ENCODE data around the gene NGDN.
"Not testable (repeated sequence)": the region's sequence is repeated elsewhere in the genome, so short reads cannot be mapped to it uniquely, and the experiment has no call there.

The NGDN gene

GRCh38 chr14:23439107-23439835, 30.2 kb upstream of the NGDN start:
- no peak for DNase-seq

DNA sequence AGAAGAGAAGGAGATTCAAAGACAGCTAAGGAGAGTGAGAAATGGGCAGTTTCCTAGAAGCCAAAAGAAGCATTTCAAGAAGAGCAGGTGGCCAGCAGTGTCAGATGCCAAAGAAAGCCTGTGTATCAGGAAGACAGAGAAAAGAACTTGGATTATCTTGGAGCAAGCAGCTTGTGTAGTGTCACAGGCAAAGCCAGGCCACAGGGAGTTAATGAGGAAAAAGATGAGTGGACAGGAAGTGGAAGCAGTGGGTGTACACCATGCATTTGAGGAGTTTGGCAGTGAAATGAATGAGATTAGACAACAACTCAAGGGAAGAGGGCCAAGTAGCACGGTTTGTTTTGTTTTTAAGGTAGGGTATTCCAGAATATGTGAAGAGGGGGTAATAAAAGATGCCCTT, 28.4 kb upstream of the NGDN start:
- no peak for DNase-seq

DNA sequence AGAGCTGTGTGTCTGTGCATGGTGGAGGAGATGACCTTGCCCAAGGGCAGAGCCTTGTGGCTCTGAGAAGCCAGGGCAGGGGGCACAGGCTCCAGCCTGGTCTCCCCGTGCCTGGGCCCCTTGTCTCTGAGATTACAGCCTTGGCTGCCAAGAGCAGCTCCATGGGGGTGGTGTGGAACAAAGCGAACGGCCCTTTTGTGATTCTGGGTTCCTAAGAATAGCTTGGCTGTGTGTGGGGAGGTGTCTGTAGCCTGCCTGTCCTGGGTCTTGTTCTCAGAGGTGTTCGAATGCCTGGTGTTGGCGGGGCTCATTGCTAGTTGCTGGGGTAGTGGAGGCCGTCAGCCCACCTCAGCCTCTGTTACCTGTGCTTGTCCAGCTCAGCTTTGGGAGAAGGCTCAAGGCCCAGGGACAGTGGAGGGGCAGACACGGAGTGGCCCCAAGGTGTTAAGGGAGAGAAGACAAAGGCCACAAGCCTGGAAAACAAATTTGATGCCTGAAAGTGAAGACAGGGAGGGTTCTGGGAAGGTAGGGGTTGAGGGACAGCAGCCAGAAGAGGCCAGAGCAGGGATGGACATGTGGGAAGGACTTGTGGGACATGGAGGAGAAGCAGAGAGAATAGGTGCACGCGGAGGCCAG, 26.7 kb upstream of the NGDN start:
- no peak for DNase-seq

DNA sequence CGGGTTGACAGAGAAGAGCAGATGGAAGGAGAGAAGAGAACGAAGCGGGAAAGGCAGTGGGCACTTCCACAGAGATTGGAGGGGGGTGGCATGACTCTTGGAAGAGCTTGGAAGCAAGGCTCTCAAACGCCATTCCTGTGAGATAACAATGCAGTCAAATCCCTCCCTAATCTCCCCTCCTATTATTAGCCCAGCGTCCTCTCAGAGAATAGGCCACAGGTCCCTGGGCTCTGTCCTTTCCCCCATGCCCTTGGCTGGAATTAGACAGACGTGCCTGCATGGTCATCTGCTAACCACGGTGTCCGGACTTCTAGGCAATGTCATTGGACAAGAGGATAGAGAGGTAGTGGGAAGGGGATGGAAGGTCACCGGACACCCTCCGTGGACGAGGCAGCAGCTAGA, 26.1 kb upstream of the NGDN start:
- no peak for DNase-seq

- no peak for DNase-seq
Measured at GRCh38 chr14:23443881-23444280, 25.6 kb upstream of the NGDN start.

DNA sequence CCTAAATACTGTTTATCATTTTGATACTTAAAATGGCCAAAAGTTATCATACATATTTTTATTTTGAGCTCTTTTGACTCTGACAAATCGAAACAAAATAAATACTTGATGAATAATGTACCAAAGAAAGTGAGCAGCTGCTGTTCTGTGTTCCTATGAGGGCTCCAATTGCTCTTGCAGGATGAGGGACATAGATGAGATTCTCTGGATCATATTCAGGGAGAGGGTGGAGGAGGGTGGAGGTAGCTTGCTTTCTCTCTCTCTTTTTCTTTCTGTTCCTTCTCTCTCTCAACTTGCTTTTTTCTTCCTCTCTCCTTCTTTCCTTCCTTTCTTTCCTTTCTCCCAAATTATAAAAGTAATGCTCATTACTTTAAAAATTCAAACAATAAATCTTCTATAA, 25.2 kb upstream of the NGDN start:
- no peak for DNase-seq

- DNase-seq: no peak
Measured at GRCh38 chr14:23445773-23446172, 23.7 kb upstream of the NGDN start.

DNA sequence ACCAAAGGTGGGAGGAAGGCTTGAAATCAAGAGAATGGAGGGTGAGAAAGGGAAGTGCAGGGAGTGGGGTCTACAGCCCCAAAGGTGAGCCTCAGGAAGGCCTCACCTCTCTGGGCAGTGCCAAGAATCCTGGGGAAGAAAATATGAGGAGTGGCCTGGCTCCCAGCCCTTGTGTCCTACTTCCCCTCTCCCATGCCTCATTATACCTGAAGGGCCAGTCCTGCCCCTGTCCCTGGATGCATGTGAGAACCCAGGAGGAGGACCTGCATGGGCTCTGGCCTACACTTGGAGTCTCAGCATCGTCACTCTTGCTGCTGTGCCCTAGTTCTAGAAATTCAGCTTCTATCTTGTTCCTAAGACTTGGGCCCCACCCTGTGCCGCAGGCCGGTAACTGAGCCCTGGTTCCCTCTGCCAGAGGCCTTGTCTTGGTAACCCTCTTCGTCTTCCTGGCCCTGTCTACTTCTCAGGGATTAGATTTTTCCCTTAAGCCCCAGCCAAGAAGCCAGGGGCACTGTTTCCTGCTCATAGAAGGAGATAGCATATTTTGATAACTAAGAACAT, 23.1 kb upstream of the NGDN start:
- DNase-seq: no peak

- no peak for DNase-seq
Measured at GRCh38 chr14:23447361-23448350, 21.8 kb upstream of the NGDN start.

DNA sequence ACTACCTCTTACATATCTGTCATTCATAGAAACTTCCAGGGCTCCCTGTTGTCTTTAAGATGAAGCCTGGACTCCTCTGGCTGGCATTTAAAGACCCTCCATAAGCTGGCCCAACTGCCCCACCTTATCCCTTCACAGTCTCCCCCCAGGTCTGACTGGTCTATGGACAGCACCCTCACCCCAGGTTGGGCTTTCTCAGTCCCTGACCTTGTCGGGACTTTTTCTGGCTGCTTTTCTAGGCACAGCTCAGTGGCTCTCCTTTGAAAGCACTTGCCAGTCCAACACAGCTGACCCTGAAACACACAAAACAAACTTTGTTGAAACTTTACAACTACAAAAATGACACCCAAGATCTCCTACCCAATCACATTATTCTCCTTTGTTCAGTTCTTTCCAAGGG, 20.2 kb upstream of the NGDN start:
- no peak for DNase-seq

DNA sequence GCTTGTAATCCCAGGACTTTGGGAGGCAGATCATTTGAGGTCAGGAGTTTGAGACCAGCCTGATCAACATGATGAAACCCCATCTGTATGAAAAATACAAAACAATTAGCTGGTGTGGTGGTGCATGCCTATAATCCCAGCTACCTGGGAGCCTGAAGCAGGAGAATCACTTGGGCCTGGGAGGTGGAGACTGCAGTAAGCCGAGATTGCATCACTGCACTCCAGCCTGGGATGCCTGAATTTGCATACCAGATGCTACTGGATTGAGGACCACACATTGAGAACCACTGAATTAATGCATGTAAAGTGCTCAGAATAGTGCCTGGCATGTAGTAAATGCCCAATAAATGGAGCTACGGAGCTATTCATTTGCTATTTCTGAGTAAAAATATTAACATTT, 19.1 kb upstream of the NGDN start:
- DNase-seq: no peak

GRCh38 chr14:23452237-23452636, 17.3 kb upstream of the NGDN start:
- no peak for DNase-seq

DNA sequence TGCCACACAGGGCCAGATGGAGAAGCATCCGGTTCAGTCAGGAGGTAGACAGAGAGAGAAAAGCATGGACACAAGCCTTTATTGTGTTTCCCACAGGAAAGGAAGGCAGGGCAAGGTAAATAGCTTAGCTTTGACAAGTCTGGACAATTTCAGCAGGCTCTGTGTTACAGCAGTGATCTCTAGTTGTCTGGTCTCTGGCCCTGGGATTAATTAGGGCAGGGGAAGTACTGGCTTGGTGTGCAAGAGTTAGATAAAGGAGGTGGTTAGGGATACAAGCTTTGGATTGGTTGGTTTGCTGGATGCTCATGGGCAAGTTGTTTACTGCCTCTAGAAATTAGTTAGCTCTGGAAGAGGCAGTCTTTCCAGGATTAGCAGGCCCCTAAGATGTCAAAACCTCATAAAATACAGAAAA, 15.1 kb upstream of the NGDN start:
- DNase-seq: no peak

- not testable (repeated sequence) for DNase-seq
Measured at GRCh38 chr14:23456883-23457586, 12.5 kb upstream of the NGDN start.

DNA sequence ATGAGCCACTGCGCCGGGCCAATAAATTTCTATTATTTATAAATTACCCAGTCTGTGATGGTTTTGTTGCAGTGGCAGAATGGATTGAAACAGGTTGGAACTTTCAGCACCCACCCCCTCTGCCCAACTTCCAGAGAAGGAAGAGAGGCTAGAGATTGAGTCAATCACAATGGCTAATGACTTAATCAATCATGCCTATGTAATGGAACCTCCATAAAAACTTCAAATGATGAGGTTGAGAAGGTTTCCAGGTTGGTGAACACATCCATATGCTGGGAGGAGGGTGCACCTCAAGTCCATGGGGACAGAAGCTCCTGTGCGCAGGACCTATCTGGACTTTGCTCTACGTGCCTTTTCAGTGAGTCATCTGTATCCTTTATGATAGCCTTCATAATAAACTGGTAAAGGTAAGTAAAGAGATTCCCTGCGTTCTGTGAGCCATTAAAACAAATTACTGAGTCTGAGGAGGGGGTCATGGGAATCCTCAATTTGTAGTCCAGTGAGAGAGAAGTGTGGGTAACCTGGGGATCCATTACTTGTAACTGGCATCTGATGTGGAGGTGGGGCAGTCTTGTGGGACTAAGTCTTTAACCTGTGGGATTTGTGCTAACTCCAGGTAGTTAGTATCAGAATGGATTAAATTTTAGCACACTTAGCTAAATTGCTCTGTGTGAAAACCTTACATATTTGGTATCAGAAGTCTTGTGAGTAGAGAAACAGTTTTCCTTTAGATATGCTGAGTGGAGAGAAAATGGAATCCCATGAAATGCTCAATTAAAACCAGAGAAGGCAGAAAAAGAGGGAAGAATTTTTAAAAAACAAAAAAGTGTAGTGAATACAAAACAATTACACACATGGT, 11.7 kb upstream of the NGDN start:
- no peak for DNase-seq

GRCh38 chr14:23460960-23461359, 8.5 kb upstream of the NGDN start:
- no peak for DNase-seq

- no peak for DNase-seq
Measured at GRCh38 chr14:23464700-23465099, 4.8 kb upstream of the NGDN start.

DNA sequence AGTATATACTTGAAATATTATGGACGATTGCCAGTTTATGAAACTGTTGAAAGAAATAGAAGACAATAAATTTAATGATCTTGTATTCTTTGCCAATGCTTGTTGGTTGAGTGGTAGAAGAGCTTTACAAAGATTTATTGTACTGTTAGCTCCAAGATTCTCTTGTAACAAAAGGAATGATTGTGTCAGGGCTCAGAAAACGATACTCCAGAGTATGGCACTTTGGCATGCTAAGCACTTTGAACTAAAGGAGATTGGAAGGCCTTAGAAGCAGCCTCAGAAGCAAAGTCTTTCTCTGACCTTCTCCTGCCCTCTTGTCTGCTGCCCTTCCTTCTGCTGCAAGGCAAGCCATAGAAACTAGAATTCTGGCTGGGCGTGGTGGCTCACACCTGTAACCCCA, 4.2 kb upstream of the NGDN start:
- no peak for DNase-seq

DNA sequence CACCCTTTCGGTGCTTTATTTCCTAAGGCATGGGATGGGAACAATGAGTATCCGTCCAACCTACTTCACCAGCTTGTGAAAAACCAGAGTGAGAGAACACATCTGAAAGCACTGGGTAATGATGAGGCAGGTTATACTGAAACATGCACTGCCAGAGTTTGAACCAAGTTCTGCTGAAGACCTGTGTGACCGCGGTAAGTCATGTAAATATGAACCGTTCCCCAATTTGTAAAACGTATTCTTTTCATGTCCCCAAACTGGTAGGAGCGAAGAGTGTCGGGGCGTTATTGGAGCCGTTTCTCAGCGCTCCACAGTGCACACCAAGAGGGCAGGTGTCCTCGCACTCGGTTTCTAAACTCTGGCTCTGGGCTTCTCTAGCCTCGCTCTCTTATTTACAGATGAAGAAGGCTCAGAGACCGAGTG, 788 bp upstream of the NGDN start:
- no peak for DNase-seq

DNA sequence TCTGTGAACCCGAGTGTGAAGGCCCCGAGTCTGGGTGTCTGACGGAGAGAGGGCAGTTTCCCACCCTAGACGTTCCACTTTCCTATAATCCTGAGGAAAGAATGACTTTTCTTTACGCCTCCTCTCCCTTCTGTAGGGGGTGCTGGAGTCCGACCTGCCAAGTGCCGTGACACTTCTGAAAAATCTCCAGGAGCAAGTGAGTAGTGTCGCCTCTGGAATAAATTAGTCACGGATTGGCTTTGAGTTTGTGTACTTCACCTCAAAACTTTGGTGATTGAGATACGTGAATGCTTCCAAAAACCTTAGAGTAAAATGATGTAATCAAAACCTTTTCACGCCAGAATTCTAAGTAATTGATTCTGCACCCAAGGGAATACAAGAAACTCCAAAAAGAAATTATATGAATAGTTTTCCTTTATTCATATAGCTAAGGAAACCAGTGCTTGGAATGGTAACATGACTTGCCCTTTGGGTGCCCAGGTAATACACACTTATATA, 452 bp downstream of the NGDN start:
- DNase-seq: no peak

GRCh38 chr14:23470947-23471346, 1.4 kb downstream of the NGDN start:
- no peak for DNase-seq

All from left hindlimb (tissue), 1 donor.